HL-60 (cell line): ENCODE data around the gene SCYGR4.

Experiments
- DNase-seq, 2 experiments: peaks; one replicate each; pipeline ENCODE4 v3.0.0-alpha.2; 2010 to 2020; ENCODE audit warnings: low read depth in 1 of 2, low spot score in 1 of 2
- H3K27ac ChIP-seq: fragments of 250-450 bp; sonication (Bioruptor Pico); replicated peaks from 2 replicates; pipeline ENCODE4 v1.5.1; 2020; ENCODE audit warnings: mild to moderate bottlenecking, moderate library complexity
- H3K27me3 ChIP-seq: fragments of 250-450 bp; sonication (Bioruptor Pico); 2 replicates; pipeline ENCODE4 v1.5.1; 2021; ENCODE audit warnings: mild to moderate bottlenecking, moderate library complexity; ENCODE audit not compliant: insufficient read depth, poor library complexity, severe bottlenecking
- H3K4me3 ChIP-seq: replicated peaks from 2 replicates; pipeline ENCODE4 v1.5.1; 2011; ENCODE audit warnings: mild to moderate bottlenecking, control low read depth, low read length; ENCODE audit not compliant: insufficient read depth
- GABPA ChIP-seq: IDR thresholded peaks from 2 replicates; pipeline ENCODE4 v1.6.1; 2012; ENCODE audit warnings: low read depth
- POLR2AphosphoS5 ChIP-seq: IDR thresholded peaks from 2 replicates; pipeline ENCODE4 v1.6.1; 2012; ENCODE audit warnings: low read depth
- REST ChIP-seq: IDR thresholded peaks from 2 replicates; pipeline ENCODE4 v1.6.1; 2012; ENCODE audit warnings: low read depth; ENCODE audit not compliant: insufficient replicate concordance
- SPI1 ChIP-seq: IDR thresholded peaks from 2 replicates; pipeline ENCODE4 v1.6.1; 2012; ENCODE audit warnings: low read depth, mild to moderate bottlenecking, borderline replicate concordance
- long read RNA-seq: library from polyadenylated mRNA; unstranded; transcript quantifications from one replicate; pipeline ENCODE4 v2.0.0, GENCODE V29; 2020
- TF ChIP-seq, protein P1 (sequence below): IDR thresholded peaks from one replicate; pipeline ENCODE4 v1.5.1; 2011; ENCODE audit warnings: low read length, control low read depth, inconsistent platforms; ENCODE audit not compliant: insufficient read depth

The SCYGR4 gene
- long read RNA-seq: 0 reads

DNA sequence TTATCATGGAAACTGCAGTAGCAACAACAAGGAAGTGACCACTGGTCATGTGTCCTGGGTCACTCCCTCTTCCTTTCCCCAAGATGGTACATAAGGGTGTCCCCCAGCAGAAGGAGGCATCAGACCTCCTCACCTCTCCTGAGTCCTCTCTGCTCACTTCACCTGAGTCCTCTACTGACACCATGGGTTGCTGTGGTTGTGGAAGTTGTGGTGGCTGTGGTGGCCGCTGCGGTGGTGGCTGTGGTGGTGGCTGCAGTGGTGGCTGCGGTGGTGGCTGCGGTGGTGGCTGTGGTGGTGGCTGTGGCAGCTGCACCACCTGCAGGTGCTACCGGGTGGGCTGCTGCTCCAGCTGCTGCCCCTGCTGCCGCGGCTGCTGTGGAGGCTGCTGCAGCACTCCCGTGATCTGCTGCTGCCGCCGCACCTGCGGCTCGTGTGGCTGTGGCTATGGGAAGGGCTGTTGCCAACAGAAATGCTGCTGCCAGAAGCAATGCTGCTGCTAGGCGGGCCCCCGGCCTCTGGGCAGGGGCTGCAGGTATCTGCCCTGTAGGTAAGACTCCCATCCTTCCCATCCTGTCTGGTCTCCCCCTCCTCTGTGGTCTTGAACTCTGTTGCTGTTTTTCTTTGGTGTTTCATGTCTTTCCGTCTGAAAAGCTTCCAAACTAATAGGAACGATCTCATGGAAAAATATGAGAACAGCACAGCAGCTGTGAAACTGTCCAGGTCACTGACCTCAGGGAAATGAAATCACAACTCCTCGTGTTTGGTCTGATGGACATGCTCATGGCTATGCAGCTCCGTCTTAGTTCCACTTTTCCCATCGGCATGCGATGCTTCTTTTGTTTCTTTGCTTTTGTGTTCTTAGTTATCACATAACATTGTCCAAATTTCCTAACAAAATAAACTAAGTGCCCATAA, at the start of gene SCYGR4:
SCYGR4 (plus strand) TSS at position 183 of the 915 bp plus-strand sequence; CDS start at position 183, 0 bp downstream.
- TF ChIP-seq, protein P1, sequence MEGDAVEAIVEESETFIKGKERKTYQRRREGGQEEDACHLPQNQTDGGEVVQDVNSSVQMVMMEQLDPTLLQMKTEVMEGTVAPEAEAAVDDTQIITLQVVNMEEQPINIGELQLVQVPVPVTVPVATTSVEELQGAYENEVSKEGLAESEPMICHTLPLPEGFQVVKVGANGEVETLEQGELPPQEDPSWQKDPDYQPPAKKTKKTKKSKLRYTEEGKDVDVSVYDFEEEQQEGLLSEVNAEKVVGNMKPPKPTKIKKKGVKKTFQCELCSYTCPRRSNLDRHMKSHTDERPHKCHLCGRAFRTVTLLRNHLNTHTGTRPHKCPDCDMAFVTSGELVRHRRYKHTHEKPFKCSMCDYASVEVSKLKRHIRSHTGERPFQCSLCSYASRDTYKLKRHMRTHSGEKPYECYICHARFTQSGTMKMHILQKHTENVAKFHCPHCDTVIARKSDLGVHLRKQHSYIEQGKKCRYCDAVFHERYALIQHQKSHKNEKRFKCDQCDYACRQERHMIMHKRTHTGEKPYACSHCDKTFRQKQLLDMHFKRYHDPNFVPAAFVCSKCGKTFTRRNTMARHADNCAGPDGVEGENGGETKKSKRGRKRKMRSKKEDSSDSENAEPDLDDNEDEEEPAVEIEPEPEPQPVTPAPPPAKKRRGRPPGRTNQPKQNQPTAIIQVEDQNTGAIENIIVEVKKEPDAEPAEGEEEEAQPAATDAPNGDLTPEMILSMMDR: no peak
- TF ChIP-seq GABPA: no peak
- TF ChIP-seq REST: no peak
- no peak for TF ChIP-seq SPI1
- no peak for TF ChIP-seq POLR2AphosphoS5
- no peak for DNase-seq
- H3K27me3 ChIP-seq: peaks cover 7% of the 10 kb centered on the region
- H3K27ac ChIP-seq: no peak within 1 kb of the TSS
- no peak within 1 kb of the TSS for H3K4me3 ChIP-seq

DNA sequence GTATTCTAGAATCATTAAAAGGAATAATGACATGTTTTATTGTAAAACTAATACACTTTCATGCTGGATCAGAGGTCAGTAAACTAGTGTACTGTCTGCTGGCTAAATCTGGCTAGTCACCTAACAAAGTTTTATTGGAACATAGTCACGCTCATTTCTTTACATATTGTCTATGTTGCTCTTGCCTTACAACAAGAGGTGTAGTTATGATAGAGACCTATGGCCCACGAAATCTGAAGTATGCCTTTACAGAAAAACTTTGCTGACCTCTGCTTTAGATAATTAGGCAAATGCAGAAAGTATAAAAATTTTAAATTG, 48.5 kb upstream of the SCYGR4 start:
- Histone ChIP-seq H3K27me3 (no peaks in the 10 kb centered on the region), H3K27ac (no peak overlapping the region), H3K4me3 (no peak overlapping the region)
- TF ChIP-seq REST (no peak), POLR2AphosphoS5 (no peak), SPI1 (no peak), GABPA (no peak)
- TF ChIP-seq, protein P1: no peak
- no peak for DNase-seq

- H3K4me3 ChIP-seq: no peak overlapping the region
- H3K27ac ChIP-seq: no peak overlapping the region
- TF ChIP-seq, protein P1: no peak
- no peak for TF ChIP-seq GABPA
- TF ChIP-seq REST: no peak
- no peak for TF ChIP-seq SPI1
- no peak for TF ChIP-seq POLR2AphosphoS5
These were observed 46.7 kb upstream of the SCYGR4 start for GRCh38 chr2:227570615-227571014.

More at GRCh38 chr2:227570615-227571014, 46.7 kb upstream of the SCYGR4 start:
- DNase-seq: no peak
- H3K27me3 ChIP-seq: no peaks in the 10 kb centered on the region
